ENCODE data around the gene ATP9B. TPM values are rescaled to one million over a fixed set of nuclear protein-coding genes. Genes with fewer than 3 reads are reported as not detected.

Gene ATP9B
- total RNA-seq, 1 experiment from 2014 or later: 20.9 TPM

DNA sequence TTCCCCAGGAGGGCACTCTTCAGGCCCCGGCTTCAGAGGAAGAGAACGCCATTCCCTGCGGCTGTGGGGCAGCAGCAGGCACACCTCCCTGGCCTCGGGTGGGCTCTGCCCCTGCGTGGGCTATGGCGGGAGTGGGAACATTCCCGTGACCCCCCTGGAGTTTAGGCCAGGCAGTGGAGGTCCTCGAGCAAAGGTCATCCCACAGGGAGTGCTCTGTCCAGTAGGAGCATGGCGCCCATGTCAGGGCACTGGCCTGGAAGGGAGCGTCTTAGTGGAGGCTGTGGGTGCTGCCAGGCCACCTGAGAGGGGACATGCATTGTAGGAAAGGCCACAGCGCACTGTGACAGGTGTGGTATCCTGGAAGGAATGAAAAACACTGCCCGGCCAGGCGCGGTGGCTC is 317.4 kb downstream of the ATP9B start:
- Histone ChIP-seq H3K4me1 (ENCODE audit: insufficient read depth, low read length) (no peaks in the 10 kb centered on the region), H3K79me2 (ENCODE audit: insufficient read depth, low read length) (no peaks in the 10 kb centered on the region), H2BK20ac (ENCODE audit: low read depth, low read length, poor library complexity, severe bottlenecking) (no peak overlapping the region), H3T11ph (ENCODE audit: low read length) (no peak overlapping the region), H3K27ac (ENCODE audit: insufficient read length, low read depth, low read length) (no peak overlapping the region), H3K14ac (ENCODE audit: insufficient read depth, low read length) (no peak overlapping the region), H2BK5ac (ENCODE audit: insufficient read length, low read length) (no peak overlapping the region), H3K23ac (ENCODE audit: insufficient read length, low read depth, low read length) (no peak overlapping the region), H4K8ac (replicated peaks; ENCODE audit: insufficient read length, low read depth, low read length) (no peak overlapping the region), H4K20me1 (ENCODE audit: control insufficient read depth, insufficient read depth, insufficient read length) (no peaks in the 10 kb centered on the region), H2AFZ (ENCODE audit: low read length) (no peak overlapping the region), H3K9ac (ENCODE audit: extremely low read depth, insufficient read length, low read length) (no peak overlapping the region), H3K27me3 (ENCODE audit: insufficient read depth, low read length) (no peaks in the 10 kb centered on the region; the same call in 1 of the 2 replicates), H3K4me2 (ENCODE audit: insufficient read depth, insufficient read length, low read length) (no peak overlapping the region), H2BK120ac (ENCODE audit: low read depth, low read length, poor library complexity, severe bottlenecking) (no peak overlapping the region), H3K79me1 (ENCODE audit: insufficient read depth, low read depth, low read length, poor library complexity, severe bottlenecking) (no peaks in the 10 kb centered on the region), H3K18ac (ENCODE audit: insufficient read length, low read depth, low read length) (no peak overlapping the region), H4K5ac (ENCODE audit: insufficient read length, low read depth, low read length) (no peak overlapping the region), H2AK5ac (ENCODE audit: insufficient read length, low read length) (no peak overlapping the region), H2BK15ac (ENCODE audit: low read depth, low read length) (no peak overlapping the region), H3K9me3 (ENCODE audit: control insufficient read depth, low read depth, low read length) (no peaks in the 10 kb centered on the region), H3K4ac (ENCODE audit: low read depth, low read length) (no peak overlapping the region), H3K23me2 (ENCODE audit: insufficient read length, low read depth, low read length, poor library complexity, severe bottlenecking) (no peaks in the 10 kb centered on the region), H3K56ac (ENCODE audit: insufficient read length, low read depth, low read length) (no peak overlapping the region), H4K91ac (ENCODE audit: insufficient read length, low read depth, low read length) (no peak overlapping the region), H2BK12ac (ENCODE audit: insufficient read length, low read depth, low read length) (no peak overlapping the region)
- Mint-ChIP-seq H3K9me3 (no peaks in the 10 kb centered on the region; a peak in 2 of 5 replicates), H3K27me3 (ENCODE audit: low read depth) (peaks cover 49% of the 10 kb centered on the region), H3K36me3 (ENCODE audit: insufficient read depth in 1 of 3, low read depth in 3 of 3) (no peaks in the 10 kb centered on the region), H3K4me1 (no peaks in the 10 kb centered on the region), H3K4me3 (no peak overlapping the region), H3K27ac (no peak overlapping the region)
- TF ChIP-seq, protein P1, sequence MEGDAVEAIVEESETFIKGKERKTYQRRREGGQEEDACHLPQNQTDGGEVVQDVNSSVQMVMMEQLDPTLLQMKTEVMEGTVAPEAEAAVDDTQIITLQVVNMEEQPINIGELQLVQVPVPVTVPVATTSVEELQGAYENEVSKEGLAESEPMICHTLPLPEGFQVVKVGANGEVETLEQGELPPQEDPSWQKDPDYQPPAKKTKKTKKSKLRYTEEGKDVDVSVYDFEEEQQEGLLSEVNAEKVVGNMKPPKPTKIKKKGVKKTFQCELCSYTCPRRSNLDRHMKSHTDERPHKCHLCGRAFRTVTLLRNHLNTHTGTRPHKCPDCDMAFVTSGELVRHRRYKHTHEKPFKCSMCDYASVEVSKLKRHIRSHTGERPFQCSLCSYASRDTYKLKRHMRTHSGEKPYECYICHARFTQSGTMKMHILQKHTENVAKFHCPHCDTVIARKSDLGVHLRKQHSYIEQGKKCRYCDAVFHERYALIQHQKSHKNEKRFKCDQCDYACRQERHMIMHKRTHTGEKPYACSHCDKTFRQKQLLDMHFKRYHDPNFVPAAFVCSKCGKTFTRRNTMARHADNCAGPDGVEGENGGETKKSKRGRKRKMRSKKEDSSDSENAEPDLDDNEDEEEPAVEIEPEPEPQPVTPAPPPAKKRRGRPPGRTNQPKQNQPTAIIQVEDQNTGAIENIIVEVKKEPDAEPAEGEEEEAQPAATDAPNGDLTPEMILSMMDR (conservative IDR thresholded peaks at IDR 0.05): no peak
- whole genome bisulfite sequencing (ENCODE audit: extremely low coverage, insufficient read length, low lambda C conversion rate): no CpG with 5 or more reads among the region's 14 CpGs
- no peak for DNase-seq
